ENCODE measurements around the gene PRKCE.

PRKCE gene

GRCh38 chr2:46032996-46033395, 381.5 kb downstream of the PRKCE start:
- peak; percentile 84 for DNase-seq (ENCODE audit: low spot score)
- Mint-ChIP-seq H3K27ac (peak overlapping the region; percentile 11), H3K4me3 (no peak overlapping the region), H3K4me1 (ENCODE audit: low read depth) (peaks cover 16% of the 10 kb centered on the region), H3K9me3 (no peaks in the 10 kb centered on the region), H3K36me3 (ENCODE audit: low read depth) (no peaks in the 10 kb centered on the region), H3K27me3 (ENCODE audit: low read depth) (no peaks in the 10 kb centered on the region)

DNA sequence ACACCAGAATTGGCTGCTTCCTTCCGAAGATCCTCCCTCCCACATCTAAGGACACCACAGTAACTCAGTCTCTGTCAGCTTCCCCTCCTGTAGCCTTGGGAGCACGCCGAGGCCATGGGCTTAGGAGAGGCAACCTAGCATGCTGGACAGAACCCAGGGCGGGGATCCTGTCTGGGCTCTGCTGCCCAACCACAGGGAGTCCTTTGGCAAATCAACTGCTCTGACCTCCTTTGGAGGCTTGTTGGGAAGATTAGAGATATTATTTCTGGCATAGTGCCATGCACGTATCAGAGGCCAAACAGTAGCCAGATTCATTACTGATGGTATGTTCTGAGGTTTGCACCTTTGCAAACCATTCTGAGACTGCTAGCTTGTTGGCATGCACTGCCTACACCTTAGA, 383.1 kb downstream of the PRKCE start:
- no peak overlapping the region for H3K4me3 Mint-ChIP-seq
- H3K27ac Mint-ChIP-seq = no peak overlapping the region
- DNase-seq (ENCODE audit: low spot score) = no peak
- peaks cover 16% of the 10 kb centered on the region for H3K4me1 Mint-ChIP-seq (ENCODE audit: low read depth)
- no peaks in the 10 kb centered on the region for H3K36me3 Mint-ChIP-seq (ENCODE audit: low read depth)
- H3K9me3 Mint-ChIP-seq = no peaks in the 10 kb centered on the region
- H3K27me3 Mint-ChIP-seq (ENCODE audit: low read depth) = no peaks in the 10 kb centered on the region

- peaks cover 7% of the 10 kb centered on the region for H3K4me1 Mint-ChIP-seq (ENCODE audit: low read depth)
- DNase-seq (ENCODE audit: low spot score) = no peak
- H3K9me3 Mint-ChIP-seq = no peaks in the 10 kb centered on the region
- no peak overlapping the region for H3K4me3 Mint-ChIP-seq
- H3K36me3 Mint-ChIP-seq (ENCODE audit: low read depth) = peaks cover 2% of the 10 kb centered on the region
- no peaks in the 10 kb centered on the region for H3K27me3 Mint-ChIP-seq (ENCODE audit: low read depth)
- no peak overlapping the region for H3K27ac Mint-ChIP-seq
These were observed 385.5 kb downstream of the PRKCE start for GRCh38 chr2:46036929-46037328.

DNA sequence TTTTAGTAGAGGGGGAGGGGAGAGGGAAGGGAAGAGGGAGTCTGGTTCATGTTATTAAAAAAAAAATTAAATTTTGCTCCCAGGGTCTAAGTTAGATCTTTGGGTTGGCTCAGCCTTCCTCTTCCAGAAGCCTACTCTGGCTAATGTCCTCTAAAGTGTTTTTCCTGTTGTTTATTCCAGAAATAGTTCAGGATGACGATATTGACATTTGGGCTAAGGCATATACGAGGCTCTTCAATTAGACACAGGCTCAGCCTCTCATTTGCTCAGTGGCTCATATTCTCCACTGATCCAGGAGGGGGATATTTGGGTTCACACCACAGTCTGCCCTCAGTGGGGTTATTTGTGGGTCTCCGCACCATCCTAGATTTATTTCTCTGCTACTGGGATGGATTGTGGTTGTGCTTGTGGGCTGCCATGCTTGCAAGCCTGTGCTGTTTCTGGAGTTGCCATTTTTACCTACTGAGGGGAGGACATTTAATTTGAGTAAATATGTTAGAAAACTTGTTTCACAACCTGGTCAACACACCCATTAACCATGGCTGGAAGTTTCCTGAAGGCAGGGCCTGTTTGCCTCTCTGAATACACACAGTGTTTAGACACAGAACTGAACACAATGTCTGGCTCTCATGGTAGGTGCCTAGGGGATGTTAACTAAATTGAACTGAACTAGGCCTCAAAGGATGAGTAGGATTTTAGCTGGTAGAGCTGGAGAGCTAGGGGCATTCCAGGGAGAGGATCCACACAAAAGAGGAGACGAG, 388.2 kb downstream of the PRKCE start:
- no peaks in the 10 kb centered on the region for H3K27me3 Mint-ChIP-seq (ENCODE audit: low read depth)
- no peak overlapping the region for H3K27ac Mint-ChIP-seq
- no peaks in the 10 kb centered on the region for H3K4me1 Mint-ChIP-seq (ENCODE audit: low read depth)
- no peaks in the 10 kb centered on the region for H3K9me3 Mint-ChIP-seq
- no peak overlapping the region for H3K4me3 Mint-ChIP-seq
- DNase-seq (ENCODE audit: low spot score) = no peak
- peaks cover 2% of the 10 kb centered on the region for H3K36me3 Mint-ChIP-seq (ENCODE audit: low read depth)

DNA sequence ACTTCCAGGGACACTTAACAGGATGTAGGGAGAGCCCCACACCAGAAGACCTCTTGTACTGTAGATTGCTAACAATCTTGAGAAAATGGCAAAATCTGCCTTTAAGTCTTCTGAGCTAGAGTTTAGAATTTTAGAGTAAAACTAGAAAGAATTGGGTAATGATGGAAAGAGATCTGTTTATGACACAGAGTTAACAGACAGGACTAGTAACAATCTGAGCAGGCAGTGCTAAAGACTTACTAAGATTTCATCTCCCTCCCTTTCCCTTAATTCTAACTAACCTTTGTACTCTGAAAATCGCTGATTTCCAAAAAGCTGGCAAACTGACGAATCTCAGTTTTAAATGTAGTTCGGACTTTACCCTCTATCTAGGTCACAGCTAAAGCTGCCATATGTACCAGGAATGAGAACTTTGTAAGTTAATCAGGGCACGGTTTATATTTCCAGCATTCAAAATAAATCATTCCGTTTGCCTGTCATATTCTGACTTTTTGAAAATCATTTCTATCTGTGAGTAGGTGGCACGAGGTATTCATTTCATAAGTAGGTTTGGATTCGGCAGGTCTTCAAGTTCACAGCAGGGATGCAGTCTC, 389.2 kb downstream of the PRKCE start:
- no peak overlapping the region for H3K27ac Mint-ChIP-seq
- H3K4me1 Mint-ChIP-seq (ENCODE audit: low read depth) = no peaks in the 10 kb centered on the region
- H3K4me3 Mint-ChIP-seq = no peak overlapping the region
- no peak for DNase-seq (ENCODE audit: low spot score)
- peaks cover 2% of the 10 kb centered on the region for H3K36me3 Mint-ChIP-seq (ENCODE audit: low read depth)
- H3K27me3 Mint-ChIP-seq (ENCODE audit: low read depth) = no peaks in the 10 kb centered on the region
- no peaks in the 10 kb centered on the region for H3K9me3 Mint-ChIP-seq

DNA sequence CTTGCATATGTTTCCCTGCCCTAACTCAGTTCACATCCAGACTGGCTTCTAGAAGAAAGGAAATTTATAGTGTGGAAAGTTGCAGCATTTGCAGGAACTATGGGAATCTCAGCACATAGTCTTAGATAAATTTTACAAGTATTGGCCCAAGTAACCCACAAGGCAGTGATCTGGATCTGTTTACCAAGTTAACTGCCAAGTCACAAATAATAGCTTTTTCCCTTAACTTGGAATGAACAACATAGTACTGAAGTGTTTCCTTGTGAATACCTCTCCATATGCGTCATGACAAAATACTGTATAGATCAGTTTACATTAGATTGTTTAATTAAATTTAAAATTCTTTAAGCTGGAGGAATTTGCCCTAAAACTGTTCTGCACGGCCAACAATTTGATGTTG, 390.0 kb downstream of the PRKCE start:
- Mint-ChIP-seq H3K36me3 (ENCODE audit: low read depth) (peaks cover 2% of the 10 kb centered on the region), H3K9me3 (no peaks in the 10 kb centered on the region), H3K4me3 (no peak overlapping the region), H3K27ac (no peak overlapping the region), H3K4me1 (ENCODE audit: low read depth) (no peaks in the 10 kb centered on the region), H3K27me3 (ENCODE audit: low read depth) (no peaks in the 10 kb centered on the region)
- no peak for DNase-seq (ENCODE audit: low spot score)

- Mint-ChIP-seq H3K36me3 (ENCODE audit: low read depth) (peaks cover 2% of the 10 kb centered on the region), H3K27ac (no peak overlapping the region), H3K27me3 (ENCODE audit: low read depth) (no peaks in the 10 kb centered on the region), H3K4me1 (ENCODE audit: low read depth) (no peaks in the 10 kb centered on the region), H3K9me3 (no peaks in the 10 kb centered on the region), H3K4me3 (no peak overlapping the region)
- DNase-seq (ENCODE audit: low spot score) = no peak
These were observed 390.7 kb downstream of the PRKCE start for GRCh38 chr2:46042207-46042637.

- Mint-ChIP-seq H3K27me3 (ENCODE audit: low read depth) (no peaks in the 10 kb centered on the region), H3K27ac (no peak overlapping the region), H3K4me1 (ENCODE audit: low read depth) (no peaks in the 10 kb centered on the region), H3K9me3 (no peaks in the 10 kb centered on the region), H3K4me3 (no peak overlapping the region), H3K36me3 (ENCODE audit: low read depth) (peaks cover 2% of the 10 kb centered on the region)
- no peak for DNase-seq (ENCODE audit: low spot score)
These were observed 391.2 kb downstream of the PRKCE start for GRCh38 chr2:46042711-46043110.

DNA sequence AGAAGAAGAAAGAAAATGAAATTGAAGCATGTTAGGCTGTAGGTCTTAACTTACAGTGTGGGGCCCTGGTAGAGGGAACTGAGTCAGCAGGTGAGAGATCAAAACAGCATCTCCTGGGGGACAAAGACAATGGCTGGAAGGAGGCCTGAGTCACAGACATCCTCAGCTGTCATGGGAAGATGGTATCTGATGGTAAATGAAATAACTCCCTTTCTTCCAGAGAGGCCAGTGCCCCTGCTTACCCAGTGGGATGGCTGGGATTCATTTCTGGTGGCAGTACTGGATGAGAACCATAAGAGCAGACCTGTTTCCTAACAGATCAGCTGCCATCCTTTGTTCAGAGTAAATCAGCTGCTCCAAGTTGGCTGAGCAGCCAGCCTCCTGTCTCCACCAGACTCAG, 394.4 kb downstream of the PRKCE start:
- Mint-ChIP-seq H3K4me1 (ENCODE audit: low read depth) (peaks cover 6% of the 10 kb centered on the region), H3K27ac (no peak overlapping the region), H3K27me3 (ENCODE audit: low read depth) (no peaks in the 10 kb centered on the region)

GRCh38 chr2:46047290-46047689, 395.8 kb downstream of the PRKCE start:
- Mint-ChIP-seq H3K9me3 (no peaks in the 10 kb centered on the region), H3K36me3 (ENCODE audit: low read depth) (no peaks in the 10 kb centered on the region), H3K27ac (no peak overlapping the region), H3K4me3 (no peak overlapping the region), H3K27me3 (ENCODE audit: low read depth) (no peaks in the 10 kb centered on the region), H3K4me1 (ENCODE audit: low read depth) (peaks cover 11% of the 10 kb centered on the region)
- DNase-seq (ENCODE audit: low spot score) = no peak

More for the DNA sequence above, 394.4 kb downstream of the PRKCE start:
- Mint-ChIP-seq H3K36me3 (ENCODE audit: low read depth) (no peaks in the 10 kb centered on the region), H3K9me3 (no peaks in the 10 kb centered on the region), H3K4me3 (no peak overlapping the region)
- DNase-seq (ENCODE audit: low spot score) = no peak

DNA sequence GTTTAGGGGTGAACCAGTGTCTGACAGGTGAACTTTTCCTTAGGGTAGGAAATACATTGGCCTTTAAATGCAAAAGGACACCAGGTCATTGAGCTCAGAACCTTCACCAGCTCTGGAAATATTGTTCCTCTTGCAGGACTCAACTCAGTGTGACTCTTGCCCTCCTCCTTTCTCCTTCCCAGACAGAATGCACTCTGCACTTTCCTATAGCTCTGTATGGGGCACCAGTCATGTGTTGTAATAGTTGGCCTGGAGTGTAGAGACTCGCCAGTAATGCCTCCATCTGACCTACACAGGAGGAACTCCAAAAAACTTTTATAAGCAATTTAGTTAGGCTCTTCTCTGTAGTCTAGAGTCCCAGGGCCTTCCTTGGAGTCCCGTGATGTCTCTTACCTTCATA, 397.2 kb downstream of the PRKCE start:
- Mint-ChIP-seq H3K36me3 (ENCODE audit: low read depth) (no peaks in the 10 kb centered on the region), H3K4me3 (no peak overlapping the region), H3K4me1 (ENCODE audit: low read depth) (peaks cover 14% of the 10 kb centered on the region), H3K27ac (no peak overlapping the region), H3K9me3 (no peaks in the 10 kb centered on the region), H3K27me3 (ENCODE audit: low read depth) (no peaks in the 10 kb centered on the region)
- DNase-seq (ENCODE audit: low spot score) = no peak

GRCh38 chr2:46050027-46050426, 398.6 kb downstream of the PRKCE start:
- no peaks in the 10 kb centered on the region for H3K36me3 Mint-ChIP-seq (ENCODE audit: low read depth)

DNA sequence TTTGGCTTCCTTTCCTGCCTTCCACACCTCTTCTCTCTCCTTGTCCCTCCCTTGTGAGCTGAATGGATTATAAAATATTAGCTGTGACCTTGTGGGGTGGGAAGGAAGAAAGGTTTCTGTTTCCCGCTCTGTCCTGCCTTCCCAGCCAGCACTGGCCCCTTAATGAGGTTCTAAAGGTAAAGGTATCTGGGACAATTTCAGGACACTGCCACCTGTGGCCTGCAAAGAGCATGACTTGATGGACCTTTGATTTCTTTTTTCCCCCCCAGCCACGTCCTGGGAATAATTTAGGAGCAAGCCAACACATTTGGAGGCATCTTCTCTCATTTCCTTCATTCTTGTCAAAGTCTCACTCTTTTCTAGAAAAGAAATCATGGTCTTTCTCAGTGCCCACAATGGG, 399.0 kb downstream of the PRKCE start:
- H3K4me1 Mint-ChIP-seq (ENCODE audit: low read depth) = peaks cover 14% of the 10 kb centered on the region
- no peak overlapping the region for H3K27ac Mint-ChIP-seq
- H3K27me3 Mint-ChIP-seq (ENCODE audit: low read depth) = no peaks in the 10 kb centered on the region
- DNase-seq (ENCODE audit: low spot score) = no peak
- H3K9me3 Mint-ChIP-seq = no peaks in the 10 kb centered on the region
- H3K36me3 Mint-ChIP-seq (ENCODE audit: low read depth) = no peaks in the 10 kb centered on the region
- H3K4me3 Mint-ChIP-seq = no peak overlapping the region

More at GRCh38 chr2:46050027-46050426, 398.6 kb downstream of the PRKCE start:
- Mint-ChIP-seq H3K27ac (no peak overlapping the region), H3K9me3 (no peaks in the 10 kb centered on the region), H3K4me1 (ENCODE audit: low read depth) (peaks cover 14% of the 10 kb centered on the region), H3K4me3 (no peak overlapping the region), H3K27me3 (ENCODE audit: low read depth) (no peaks in the 10 kb centered on the region)
- DNase-seq (ENCODE audit: low spot score) = no peak

DNA sequence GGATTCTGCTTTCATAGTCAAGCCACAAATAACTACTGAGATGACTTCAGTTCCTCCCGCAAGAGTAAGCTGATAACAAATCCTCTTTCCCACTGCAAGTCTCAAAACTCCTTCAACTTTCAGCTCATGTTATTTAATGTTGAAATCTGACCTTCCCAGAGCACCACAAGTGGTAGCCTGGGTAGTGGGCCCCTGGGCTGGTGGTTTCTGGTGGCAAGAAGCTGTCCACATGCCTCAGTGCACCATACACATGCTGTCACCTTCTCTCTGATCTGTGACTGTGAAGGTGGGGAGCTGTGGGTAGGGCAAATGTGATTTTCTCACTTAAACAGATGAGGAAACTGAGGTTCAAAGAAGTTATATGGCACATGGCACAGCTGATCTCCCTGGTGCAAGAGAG, 399.6 kb downstream of the PRKCE start:
- Mint-ChIP-seq H3K27me3 (ENCODE audit: low read depth) (no peaks in the 10 kb centered on the region), H3K36me3 (ENCODE audit: low read depth) (peaks cover under 1% of the 10 kb centered on the region), H3K4me3 (no peak overlapping the region), H3K27ac (no peak overlapping the region), H3K4me1 (ENCODE audit: low read depth) (peaks cover 14% of the 10 kb centered on the region), H3K9me3 (no peaks in the 10 kb centered on the region)
- no peak for DNase-seq (ENCODE audit: low spot score)

GRCh38 chr2:46053564-46053963, 402.1 kb downstream of the PRKCE start:
- H3K36me3 Mint-ChIP-seq (ENCODE audit: low read depth) = peaks cover 2% of the 10 kb centered on the region
- no peak for DNase-seq (ENCODE audit: low spot score)
- no peak overlapping the region for H3K27ac Mint-ChIP-seq
- no peaks in the 10 kb centered on the region for H3K27me3 Mint-ChIP-seq (ENCODE audit: low read depth)
- peaks cover 14% of the 10 kb centered on the region for H3K4me1 Mint-ChIP-seq (ENCODE audit: low read depth)
- H3K9me3 Mint-ChIP-seq = no peaks in the 10 kb centered on the region
- H3K4me3 Mint-ChIP-seq = no peak overlapping the region
